Measurements from ENCODE around the gene SEMA4F. TPM values are rescaled to one million over a fixed set of nuclear protein-coding genes. Genes with fewer than 3 reads are reported as not detected.

Gene SEMA4F
- polyA plus RNA-seq, 4 donors = 6.6 to 8.5 (median 7.6) TPM

DNA sequence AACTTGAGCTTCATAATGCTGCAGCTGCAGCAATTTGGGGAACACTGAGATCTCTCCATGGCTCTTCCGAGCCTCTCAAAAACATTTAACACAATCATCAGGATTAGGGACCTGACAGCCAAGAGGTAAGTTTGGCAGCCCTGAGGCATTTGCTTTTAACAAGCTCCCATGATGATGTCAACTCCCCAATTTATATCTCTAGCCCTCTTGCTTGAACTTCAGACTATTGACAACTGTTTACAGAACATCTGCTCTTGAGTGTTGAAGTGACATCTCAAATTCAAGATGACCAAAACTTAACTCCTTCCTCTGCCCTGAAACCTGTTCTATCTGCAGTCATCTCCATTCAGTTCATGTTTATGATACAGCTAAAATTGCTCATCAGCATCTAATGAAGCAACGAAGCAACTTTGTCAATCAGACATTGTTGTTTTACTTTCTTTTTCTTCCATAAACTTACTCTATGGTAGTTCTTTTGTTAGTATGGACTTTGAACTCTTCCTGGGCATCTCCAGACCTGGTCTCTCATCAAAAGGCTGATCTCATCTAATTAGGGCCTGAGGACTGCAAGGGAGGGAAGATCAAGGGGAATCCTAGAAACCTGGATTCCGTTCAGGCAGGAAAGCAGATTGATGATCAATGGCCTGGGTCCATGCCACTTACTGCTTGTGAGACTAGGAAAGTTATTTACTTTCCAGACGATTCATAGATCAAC lies 48.1 kb downstream of the SEMA4F start:
- no peak for DNase-seq (ENCODE audit: low read depth in 4 of 4, low spot score in 2 of 4)

DNA sequence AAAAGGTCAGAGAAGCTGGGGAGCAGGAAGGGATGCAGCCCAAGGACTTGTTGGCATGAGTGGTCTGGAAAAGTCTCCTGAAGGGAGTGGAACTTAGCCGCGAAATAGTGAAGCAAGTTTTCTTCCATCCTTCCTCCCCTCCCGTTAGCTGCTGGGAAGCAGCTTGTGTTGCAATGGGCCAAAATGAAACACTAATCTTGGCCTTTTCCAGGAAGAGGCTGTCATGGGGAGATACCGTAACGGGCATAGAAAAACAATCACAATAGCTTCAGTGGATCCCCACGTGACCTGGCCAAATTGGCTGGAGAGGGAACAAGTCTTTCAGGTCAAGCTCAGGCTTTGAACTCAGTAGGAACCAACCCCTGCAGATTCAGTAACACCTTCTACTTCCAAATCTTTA lies 49.3 kb downstream of the SEMA4F start:
- DNase-seq (ENCODE audit: low read depth in 4 of 4, low spot score in 2 of 4) = no peak

- no peak for DNase-seq (ENCODE audit: low read depth in 4 of 4, low spot score in 2 of 4)
These were observed 50.2 kb downstream of the SEMA4F start for GRCh38 chr2:74704216-74704615.

GRCh38 chr2:74706741-74707140 lies 52.7 kb downstream of the SEMA4F start:
- no peak for DNase-seq (ENCODE audit: low read depth in 4 of 4, low spot score in 2 of 4)

DNA sequence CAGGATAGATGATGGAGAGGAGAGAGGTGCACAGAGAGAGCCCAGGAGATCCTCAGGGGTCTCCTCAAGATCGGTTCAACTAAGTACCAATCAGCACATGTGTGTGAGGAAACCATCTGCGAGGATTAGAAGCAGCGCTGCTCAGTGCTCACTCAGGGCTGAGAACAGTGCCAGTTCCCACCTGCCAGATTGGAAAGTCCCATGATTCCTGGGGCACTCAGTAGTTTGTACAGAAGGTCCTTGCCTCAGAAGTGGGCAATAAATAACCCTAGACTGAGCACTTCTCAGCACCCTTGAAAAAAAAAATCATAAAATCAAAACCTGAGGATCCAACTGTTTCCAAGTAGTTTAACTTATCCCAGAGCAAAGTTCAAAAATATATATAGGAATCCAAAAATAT lies 53.8 kb downstream of the SEMA4F start:
- no peak for DNase-seq (ENCODE audit: low read depth in 4 of 4, low spot score in 2 of 4)

DNA sequence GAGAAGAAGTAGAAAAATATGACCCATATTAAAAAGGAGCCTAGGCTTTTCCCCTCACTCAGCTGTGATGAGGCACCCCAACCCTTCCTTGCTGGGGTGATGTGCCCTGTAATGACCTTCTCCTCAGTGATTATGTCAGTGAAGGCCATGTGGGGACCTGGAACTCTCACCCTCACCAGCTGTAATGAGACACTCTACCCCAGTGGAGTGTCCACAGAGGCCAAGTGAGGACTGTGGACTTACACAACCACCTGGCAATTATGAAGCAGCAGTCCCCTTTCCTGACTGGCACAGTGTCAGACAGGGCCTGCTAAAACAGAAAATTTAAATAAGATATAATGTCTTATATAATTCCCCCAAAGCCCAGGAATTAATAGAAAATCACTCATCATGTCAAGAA lies 54.2 kb downstream of the SEMA4F start:
- DNase-seq (ENCODE audit: low read depth in 4 of 4, low spot score in 2 of 4) = no peak

GRCh38 chr2:74708883-74709282 lies 54.8 kb downstream of the SEMA4F start:
- no peak for DNase-seq (ENCODE audit: low read depth in 4 of 4, low spot score in 2 of 4)

DNA sequence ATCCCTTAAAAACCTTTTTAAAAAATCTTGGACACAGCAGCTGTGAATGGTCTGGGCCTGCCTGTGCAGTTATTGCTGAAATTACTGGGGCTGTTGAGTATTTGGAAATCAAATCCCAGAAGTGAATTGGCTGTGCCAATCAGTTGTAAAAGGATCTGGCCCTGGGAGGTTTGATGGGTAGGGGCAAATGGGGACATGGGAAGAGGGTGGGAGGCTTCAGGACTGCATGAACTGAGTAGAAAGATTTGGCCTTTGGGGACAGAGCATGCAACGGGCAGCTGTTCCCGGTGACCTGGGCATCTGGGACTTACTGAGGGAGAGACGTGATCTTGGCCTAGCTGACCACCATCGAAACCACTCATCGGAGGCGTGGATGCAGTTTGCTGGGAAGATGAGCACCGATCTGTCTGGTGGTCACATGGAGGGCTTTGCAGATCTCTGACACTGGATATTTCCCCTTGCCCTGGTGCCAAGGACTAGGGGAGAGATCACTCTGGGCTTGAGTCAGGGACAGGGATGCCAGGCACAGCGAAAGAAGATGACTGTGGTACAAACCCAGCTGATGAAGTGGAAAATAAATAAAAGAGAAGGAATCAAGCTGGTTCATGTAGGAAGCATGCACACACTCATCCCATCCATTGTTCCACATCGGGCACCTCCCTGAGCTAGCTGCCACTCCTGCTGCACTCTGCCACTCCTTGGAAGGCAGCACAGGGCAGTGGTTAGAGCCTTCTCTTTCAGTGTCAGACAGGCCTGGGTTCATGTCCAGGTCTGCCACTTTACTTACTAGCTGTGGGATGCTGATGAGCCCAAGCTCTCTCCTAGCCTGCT lies 58.4 kb downstream of the SEMA4F start:
- no peak for DNase-seq (ENCODE audit: low read depth in 4 of 4, low spot score in 2 of 4)

- no peak for DNase-seq (ENCODE audit: low read depth in 4 of 4, low spot score in 2 of 4)
These were observed 60.6 kb downstream of the SEMA4F start for GRCh38 chr2:74714691-74715080.

GRCh38 chr2:74715081-74715791 lies 61.2 kb downstream of the SEMA4F start:
- DNase-seq (ENCODE audit: low read depth in 4 of 4, low spot score in 2 of 4) = peak; percentile 42 to 77 (median 67)

GRCh38 chr2:74715880-74716279 lies 61.8 kb downstream of the SEMA4F start:
- peak in 1 of 4 donors; percentile 9 for DNase-seq (ENCODE audit: low read depth in 4 of 4, low spot score in 2 of 4)

GRCh38 chr2:74719066-74719465 lies 65.0 kb downstream of the SEMA4F start:
- no peak for DNase-seq (ENCODE audit: low read depth in 4 of 4, low spot score in 2 of 4)

DNA sequence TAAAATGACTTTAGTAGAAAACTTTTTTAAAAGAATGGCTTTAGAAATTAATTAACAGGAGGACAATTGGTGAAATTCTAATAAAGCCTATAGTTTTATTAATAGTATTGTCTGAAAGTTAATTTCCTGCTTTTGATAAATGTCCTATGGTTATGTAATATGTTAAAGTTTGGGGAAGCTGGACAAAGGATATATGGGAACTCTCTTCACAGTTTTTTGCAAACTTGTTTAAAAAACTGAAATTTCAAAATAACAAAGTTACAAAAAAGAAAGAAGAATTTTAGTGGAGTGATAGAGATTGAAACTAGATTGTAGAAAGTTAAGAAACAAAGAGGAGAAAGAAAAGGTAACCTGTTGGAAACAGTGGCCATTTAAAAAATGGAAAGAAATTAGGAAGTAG lies 67.3 kb downstream of the SEMA4F start:
- no peak for DNase-seq (ENCODE audit: low read depth in 4 of 4, low spot score in 2 of 4)

GRCh38 chr2:74724496-74724895 lies 70.4 kb downstream of the SEMA4F start:
- no peak for DNase-seq (ENCODE audit: low read depth in 4 of 4, low spot score in 2 of 4)

DNA sequence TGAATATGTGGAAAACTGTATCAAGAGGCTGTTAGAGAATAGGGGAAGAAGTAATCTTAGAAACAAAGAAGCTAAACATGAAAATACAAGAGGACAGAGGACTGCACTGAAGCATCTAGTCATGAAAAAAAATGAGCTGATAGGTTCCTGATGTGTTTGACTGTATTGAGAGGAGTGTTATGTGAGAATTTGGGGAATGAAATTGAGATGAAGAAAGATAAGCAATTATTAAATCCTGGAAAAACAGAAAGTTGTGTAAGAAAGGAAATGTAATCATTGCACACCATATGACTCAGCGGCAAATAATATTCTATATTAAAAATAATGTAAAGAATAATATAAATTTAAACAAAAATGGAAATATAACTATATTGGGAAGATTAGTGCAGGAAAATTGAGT lies 71.2 kb downstream of the SEMA4F start:
- DNase-seq (ENCODE audit: low read depth in 4 of 4, low spot score in 2 of 4) = no peak

DNA sequence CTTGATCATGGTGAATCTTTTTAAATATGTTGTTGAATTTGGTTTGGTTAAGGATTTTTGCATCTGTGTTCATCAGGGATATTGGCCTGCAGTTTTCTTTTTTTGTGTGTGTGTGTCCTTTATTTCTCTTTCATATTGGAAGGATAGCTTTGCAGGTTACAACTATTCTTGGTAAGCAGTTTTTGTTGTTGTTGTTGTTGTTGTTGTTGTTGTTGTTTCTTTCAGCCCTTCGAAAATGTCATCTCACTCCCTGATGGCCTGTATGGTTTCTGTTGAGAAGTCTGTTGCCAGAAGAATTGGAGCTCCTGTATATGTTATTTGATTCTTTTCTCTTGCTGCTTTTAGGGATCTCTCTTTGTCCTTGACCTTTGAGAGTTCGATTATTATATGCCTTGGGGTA lies 74.8 kb downstream of the SEMA4F start:
- DNase-seq (ENCODE audit: low read depth in 4 of 4, low spot score in 2 of 4) = no peak

- no peak for DNase-seq (ENCODE audit: low read depth in 4 of 4, low spot score in 2 of 4)
These were observed 76.5 kb downstream of the SEMA4F start for GRCh38 chr2:74730530-74730929.

Measured in left renal cortex interstitium (tissue), 4 donors.